Endothelial cell (in vitro differentiated cells): ENCODE measurements around the gene CTBP2. TPM values are rescaled to one million over a fixed set of nuclear protein-coding genes. Genes with fewer than 3 reads are reported as not detected.

Source experiments
- DNase-seq: peaks from one replicate; pipeline ENCODE4 v3.0.0; 2021; ENCODE audit warnings: low spot score
- H3K27ac Mint-ChIP-seq: one replicate; pipeline ENCODE4 v1.8.0; 2021; ENCODE audit warnings: mixed read lengths, inconsistent platforms; ENCODE audit not compliant: unreplicated experiment
- H3K27me3 Mint-ChIP-seq: one replicate; pipeline ENCODE4 v1.8.0; 2021; ENCODE audit warnings: mild to moderate bottlenecking, moderate library complexity, mixed read lengths, inconsistent platforms; ENCODE audit not compliant: unreplicated experiment
- H3K36me3 Mint-ChIP-seq: one replicate; pipeline ENCODE4 v1.8.0; 2021; ENCODE audit warnings: mild to moderate bottlenecking, low read depth, mixed read lengths, inconsistent platforms; ENCODE audit not compliant: unreplicated experiment
- H3K4me1 Mint-ChIP-seq: one replicate; pipeline ENCODE4 v1.8.0; 2021; ENCODE audit warnings: mild to moderate bottlenecking, mixed read lengths, inconsistent platforms; ENCODE audit not compliant: unreplicated experiment
- H3K4me3 Mint-ChIP-seq: one replicate; pipeline ENCODE4 v1.8.0; 2021; ENCODE audit warnings: mild to moderate bottlenecking, mixed read lengths, inconsistent platforms; ENCODE audit not compliant: unreplicated experiment
- H3K9me3 Mint-ChIP-seq: one replicate; pipeline ENCODE4 v1.8.0; 2021; ENCODE audit warnings: mixed read lengths, inconsistent platforms; ENCODE audit not compliant: unreplicated experiment
- total RNA-seq: library from RNA; stranded (reverse); fragmentation: NEBNext Ultra II Directional; extraction: Animal tissue kit (Norgen Biotek cat#: 25700); gene quantifications from one replicate; pipeline ENCODE4 v1.2.1, GENCODE V29; 2021; ENCODE audit not compliant: unreplicated experiment
- TF ChIP-seq, protein P1 (sequence below): fragments of 200-600 bp; sonication (generic); IDR thresholded peaks from one replicate; pipeline ENCODE4 v1.5.0; 2021; ENCODE audit warnings: antibody characterized with exemption; ENCODE audit not compliant: unreplicated experiment

Gene CTBP2
- total RNA-seq, 1 donor from 2014 or later, result 145 TPM

DNA sequence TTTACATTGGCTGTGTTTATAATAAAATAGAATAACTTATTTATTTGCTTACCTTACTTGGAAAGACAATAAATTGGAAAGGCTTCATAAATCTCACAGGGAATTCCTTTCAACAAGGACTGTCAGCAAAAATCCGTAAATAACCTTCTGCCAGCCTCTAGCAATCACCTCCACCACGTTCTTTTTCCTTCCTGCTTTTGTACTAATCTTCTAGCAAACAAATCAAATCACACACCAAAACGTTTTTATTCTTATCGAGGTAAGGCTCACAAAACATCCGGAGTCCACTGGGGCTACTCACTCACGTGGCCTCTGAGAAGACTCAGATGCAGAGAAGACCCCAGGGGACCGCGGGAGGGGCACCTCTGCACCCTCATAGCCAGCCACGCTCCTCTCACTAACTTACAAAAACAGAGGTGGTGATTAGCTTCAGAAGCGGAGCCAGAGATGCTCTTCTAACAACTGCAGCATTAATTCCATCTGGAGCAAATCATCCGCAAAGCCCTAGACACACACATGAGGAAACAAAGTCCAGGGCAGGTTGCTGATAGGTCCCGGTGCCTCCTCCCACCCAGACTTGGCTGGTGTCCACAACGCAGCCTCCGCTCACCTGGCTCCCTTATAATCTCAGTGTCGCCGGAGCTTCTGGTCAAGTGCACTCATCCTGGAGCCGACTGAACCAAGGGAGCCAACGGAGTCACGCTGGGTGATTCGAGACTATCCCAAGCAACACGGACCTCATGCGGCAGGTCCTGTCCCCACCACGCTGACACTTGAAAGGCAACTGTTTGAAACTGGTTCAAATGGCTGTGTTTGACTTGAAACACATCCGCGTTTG, 22.5 kb downstream of the CTBP2 start:
- H3K27me3 Mint-ChIP-seq, result peaks cover 8% of the 10 kb centered on the region
- H3K4me3 Mint-ChIP-seq, result peak overlapping the region; percentile 21
- peaks cover 19% of the 10 kb centered on the region for H3K36me3 Mint-ChIP-seq
- DNase-seq, result no peak
- TF ChIP-seq, protein P1, sequence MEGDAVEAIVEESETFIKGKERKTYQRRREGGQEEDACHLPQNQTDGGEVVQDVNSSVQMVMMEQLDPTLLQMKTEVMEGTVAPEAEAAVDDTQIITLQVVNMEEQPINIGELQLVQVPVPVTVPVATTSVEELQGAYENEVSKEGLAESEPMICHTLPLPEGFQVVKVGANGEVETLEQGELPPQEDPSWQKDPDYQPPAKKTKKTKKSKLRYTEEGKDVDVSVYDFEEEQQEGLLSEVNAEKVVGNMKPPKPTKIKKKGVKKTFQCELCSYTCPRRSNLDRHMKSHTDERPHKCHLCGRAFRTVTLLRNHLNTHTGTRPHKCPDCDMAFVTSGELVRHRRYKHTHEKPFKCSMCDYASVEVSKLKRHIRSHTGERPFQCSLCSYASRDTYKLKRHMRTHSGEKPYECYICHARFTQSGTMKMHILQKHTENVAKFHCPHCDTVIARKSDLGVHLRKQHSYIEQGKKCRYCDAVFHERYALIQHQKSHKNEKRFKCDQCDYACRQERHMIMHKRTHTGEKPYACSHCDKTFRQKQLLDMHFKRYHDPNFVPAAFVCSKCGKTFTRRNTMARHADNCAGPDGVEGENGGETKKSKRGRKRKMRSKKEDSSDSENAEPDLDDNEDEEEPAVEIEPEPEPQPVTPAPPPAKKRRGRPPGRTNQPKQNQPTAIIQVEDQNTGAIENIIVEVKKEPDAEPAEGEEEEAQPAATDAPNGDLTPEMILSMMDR, result no peak
- H3K4me1 Mint-ChIP-seq, result peaks cover 56% of the 10 kb centered on the region
- no peaks in the 10 kb centered on the region for H3K9me3 Mint-ChIP-seq
- peak overlapping the region; percentile 62 for H3K27ac Mint-ChIP-seq

DNA sequence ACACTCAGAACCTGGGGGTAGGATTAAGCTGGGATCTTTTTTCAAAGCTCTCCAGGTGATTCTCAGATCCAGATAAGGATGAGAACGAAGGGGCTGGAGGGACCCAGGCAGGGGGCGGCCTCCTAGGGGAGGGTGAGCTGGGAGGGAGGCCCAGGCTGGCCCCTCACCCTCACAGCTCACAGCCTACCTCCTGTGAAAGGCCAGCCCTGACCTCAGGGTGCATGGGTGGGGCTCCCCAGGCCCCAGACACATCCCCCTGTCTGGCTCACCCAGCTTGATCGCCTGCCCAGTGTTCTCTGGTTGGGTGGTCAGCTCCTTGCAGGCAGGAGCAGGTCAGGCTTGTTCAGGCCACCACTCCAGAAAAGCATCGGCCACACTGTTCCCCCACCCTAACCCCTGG, 24.3 kb downstream of the CTBP2 start:
- peaks cover 8% of the 10 kb centered on the region for H3K27me3 Mint-ChIP-seq
- TF ChIP-seq, protein P1, result no peak
- no peaks in the 10 kb centered on the region for H3K9me3 Mint-ChIP-seq
- H3K4me1 Mint-ChIP-seq, result peaks cover 47% of the 10 kb centered on the region
- no peak for DNase-seq
- no peak overlapping the region for H3K4me3 Mint-ChIP-seq
- H3K36me3 Mint-ChIP-seq, result peaks cover 27% of the 10 kb centered on the region
- peak overlapping the region; percentile 75 for H3K27ac Mint-ChIP-seq

DNA sequence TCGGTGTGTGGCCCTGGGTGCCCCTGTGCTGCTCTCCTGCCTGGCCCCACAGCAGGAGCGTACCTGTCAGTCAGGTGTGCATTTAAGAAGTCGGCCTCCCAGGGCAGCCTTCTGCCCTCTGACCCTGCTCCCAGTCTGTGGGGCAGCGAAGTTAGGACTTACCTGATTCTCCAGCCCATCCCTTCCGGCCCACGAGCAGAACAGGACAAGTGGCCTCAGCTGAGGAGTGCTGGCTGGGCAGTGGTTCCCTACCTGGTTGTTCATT, 24.7 kb downstream of the CTBP2 start:
- Mint-ChIP-seq H3K4me1 (peaks cover 47% of the 10 kb centered on the region), H3K36me3 (peaks cover 31% of the 10 kb centered on the region), H3K4me3 (no peak overlapping the region), H3K27ac (peak overlapping the region; percentile 75), H3K9me3 (no peaks in the 10 kb centered on the region), H3K27me3 (peaks cover 8% of the 10 kb centered on the region)
- no peak for DNase-seq
- TF ChIP-seq, protein P1, result no peak

DNA sequence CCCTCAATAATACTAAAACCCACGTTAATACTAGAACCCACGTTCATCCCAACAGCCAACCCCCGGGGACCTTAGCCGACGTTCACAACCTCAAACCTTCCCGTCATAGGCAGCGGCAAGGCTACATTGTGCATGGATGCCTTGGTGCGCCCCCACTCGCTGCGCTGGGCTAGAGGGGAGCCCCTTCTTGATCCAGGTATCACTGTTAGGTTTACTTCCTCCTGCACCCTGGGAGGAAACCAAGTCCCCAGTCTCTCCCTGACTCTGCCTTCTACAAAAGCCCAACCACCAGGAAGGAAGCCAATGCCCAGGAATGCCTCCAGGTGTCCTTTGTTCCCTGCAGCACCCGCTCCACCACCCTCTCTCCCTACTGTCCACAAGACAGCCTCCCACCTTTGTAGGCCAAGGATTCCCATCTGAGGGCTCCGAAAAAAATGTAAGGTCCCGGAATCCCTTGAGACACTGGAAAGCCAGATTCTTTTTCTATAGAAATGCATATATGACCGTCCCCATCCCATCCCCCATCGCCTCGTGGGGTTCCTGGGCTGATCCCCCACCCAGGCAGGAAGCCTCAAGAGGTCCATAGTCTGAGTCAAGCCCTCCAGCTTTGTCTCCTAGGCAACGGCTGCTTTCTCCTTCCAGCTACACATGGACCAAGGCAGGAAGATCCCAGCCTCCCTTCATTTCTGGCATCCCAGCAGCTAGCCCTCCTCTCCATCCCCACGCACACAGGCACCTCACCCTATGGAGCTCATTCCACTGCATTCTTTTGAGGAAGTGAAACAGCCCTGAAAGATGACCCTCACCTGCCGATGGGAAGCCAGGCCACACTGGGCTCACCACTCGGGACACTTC, 25.2 kb downstream of the CTBP2 start:
- TF ChIP-seq, protein P1, result no peak
- DNase-seq, result no peak
- Mint-ChIP-seq H3K4me3 (no peak overlapping the region), H3K4me1 (peaks cover 47% of the 10 kb centered on the region), H3K9me3 (no peaks in the 10 kb centered on the region), H3K36me3 (peaks cover 32% of the 10 kb centered on the region), H3K27me3 (peaks cover 8% of the 10 kb centered on the region), H3K27ac (peak overlapping the region; percentile 75)

DNA sequence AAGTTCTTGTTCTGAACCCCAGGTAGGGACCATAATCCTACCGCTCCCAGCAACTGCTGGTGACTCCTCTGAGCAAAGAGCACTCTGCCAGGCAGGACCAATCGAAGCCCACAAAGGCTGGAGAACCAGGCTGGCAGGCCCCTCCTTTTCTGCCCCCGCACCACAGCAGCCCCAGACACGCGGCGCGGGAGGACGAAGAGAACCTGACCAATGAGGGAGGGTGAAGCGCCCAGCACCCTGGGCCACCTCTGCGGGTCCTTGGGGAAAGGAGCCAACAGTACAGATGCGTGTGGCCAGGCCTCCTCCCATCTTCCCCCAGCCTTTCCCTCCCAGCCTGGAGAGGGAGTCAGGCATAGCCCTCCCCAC, 25.9 kb downstream of the CTBP2 start:
- H3K27me3 Mint-ChIP-seq, result peaks cover 8% of the 10 kb centered on the region
- H3K4me3 Mint-ChIP-seq, result no peak overlapping the region
- no peak for DNase-seq
- peaks cover 50% of the 10 kb centered on the region for H3K4me1 Mint-ChIP-seq
- TF ChIP-seq, protein P1, result no peak
- H3K27ac Mint-ChIP-seq, result no peak overlapping the region
- no peaks in the 10 kb centered on the region for H3K9me3 Mint-ChIP-seq
- H3K36me3 Mint-ChIP-seq, result peaks cover 32% of the 10 kb centered on the region
